GM12873 (cell line): ENCODE data around the gene LYZL4.

Source experiments
- CTCF ChIP-seq: IDR thresholded peaks from 2 replicates; pipeline ENCODE4 v1.5.1; 2012; ENCODE audit warnings: low read depth, mild to moderate bottlenecking, moderate library complexity, low read length, control low read depth; ENCODE audit not compliant: insufficient read depth; ENCODE audit errors: missing control alignments

The LYZL4 gene

GRCh38 chr3:42406727-42407450 lies 3.5 kb downstream of the LYZL4 start:
- no peak for TF ChIP-seq CTCF

GRCh38 chr3:42405857-42406256 lies 4.6 kb downstream of the LYZL4 start:
- TF ChIP-seq CTCF, result no peak

GRCh38 chr3:42403737-42404136 lies 6.7 kb downstream of the LYZL4 start:
- TF ChIP-seq CTCF, result no peak

- TF ChIP-seq CTCF, result no peak
Observed at GRCh38 chr3:42402394-42403096, 7.9 kb downstream of the LYZL4 start.

- TF ChIP-seq CTCF, result no peak
Observed at GRCh38 chr3:42398080-42398479, 12.3 kb downstream of the LYZL4 start.

GRCh38 chr3:42397644-42398043 lies 12.8 kb downstream of the LYZL4 start:
- TF ChIP-seq CTCF, result no peak

GRCh38 chr3:42394579-42395288 lies 15.7 kb downstream of the LYZL4 start:
- TF ChIP-seq CTCF, result no peak
